ENCODE results near the gene TEPSIN.

The TEPSIN gene

DNA sequence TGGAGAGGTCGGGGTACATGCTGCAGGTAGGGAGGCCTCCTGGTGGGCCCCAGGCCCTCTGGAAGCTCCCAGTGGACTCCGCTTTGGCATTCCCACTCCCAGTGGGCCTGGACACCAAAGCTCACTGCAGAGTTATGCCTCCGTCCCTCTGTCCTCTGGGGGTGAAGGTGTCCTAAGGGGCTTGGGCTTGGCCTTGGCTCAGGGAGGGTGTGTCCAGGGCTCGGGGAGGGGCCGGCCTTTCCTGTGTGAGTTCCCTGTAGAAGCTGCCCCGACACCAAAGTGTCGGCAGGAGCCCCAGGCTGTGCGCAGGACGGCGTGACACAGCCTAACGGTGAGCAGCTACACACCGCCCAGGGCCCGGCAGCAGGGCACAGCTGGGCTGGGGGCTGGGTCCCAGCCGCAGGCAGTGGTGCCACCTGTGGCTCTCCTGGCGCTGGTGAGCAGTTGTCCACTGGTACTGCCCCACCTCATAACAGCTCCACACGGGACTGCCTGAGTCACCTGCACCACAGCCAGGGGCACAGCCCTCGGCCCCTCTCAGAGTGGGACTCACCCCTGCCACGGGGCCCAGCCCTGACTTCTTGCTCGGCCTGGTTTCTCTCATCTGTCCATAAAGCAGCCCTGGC lies 6.1 kb downstream of the TEPSIN start (continued):
- TF ChIP-seq, protein P1, sequence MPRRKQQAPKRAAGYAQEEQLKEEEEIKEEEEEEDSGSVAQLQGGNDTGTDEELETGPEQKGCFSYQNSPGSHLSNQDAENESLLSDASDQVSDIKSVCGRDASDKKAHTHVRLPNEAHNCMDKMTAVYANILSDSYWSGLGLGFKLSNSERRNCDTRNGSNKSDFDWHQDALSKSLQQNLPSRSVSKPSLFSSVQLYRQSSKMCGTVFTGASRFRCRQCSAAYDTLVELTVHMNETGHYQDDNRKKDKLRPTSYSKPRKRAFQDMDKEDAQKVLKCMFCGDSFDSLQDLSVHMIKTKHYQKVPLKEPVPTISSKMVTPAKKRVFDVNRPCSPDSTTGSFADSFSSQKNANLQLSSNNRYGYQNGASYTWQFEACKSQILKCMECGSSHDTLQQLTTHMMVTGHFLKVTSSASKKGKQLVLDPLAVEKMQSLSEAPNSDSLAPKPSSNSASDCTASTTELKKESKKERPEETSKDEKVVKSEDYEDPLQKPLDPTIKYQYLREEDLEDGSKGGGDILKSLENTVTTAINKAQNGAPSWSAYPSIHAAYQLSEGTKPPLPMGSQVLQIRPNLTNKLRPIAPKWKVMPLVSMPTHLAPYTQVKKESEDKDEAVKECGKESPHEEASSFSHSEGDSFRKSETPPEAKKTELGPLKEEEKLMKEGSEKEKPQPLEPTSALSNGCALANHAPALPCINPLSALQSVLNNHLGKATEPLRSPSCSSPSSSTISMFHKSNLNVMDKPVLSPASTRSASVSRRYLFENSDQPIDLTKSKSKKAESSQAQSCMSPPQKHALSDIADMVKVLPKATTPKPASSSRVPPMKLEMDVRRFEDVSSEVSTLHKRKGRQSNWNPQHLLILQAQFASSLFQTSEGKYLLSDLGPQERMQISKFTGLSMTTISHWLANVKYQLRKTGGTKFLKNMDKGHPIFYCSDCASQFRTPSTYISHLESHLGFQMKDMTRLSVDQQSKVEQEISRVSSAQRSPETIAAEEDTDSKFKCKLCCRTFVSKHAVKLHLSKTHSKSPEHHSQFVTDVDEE (CRISPR knock-in tag; IDR thresholded peaks at IDR 0.05), result no peak
- TF ChIP-seq, protein P2, sequence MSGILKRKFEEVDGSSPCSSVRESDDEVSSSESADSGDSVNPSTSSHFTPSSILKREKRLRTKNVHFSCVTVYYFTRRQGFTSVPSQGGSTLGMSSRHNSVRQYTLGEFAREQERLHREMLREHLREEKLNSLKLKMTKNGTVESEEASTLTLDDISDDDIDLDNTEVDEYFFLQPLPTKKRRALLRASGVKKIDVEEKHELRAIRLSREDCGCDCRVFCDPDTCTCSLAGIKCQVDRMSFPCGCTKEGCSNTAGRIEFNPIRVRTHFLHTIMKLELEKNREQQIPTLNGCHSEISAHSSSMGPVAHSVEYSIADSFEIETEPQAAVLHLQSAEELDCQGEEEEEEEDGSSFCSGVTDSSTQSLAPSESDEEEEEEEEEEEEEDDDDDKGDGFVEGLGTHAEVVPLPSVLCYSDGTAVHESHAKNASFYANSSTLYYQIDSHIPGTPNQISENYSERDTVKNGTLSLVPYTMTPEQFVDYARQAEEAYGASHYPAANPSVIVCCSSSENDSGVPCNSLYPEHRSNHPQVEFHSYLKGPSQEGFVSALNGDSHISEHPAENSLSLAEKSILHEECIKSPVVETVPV (CRISPR knock-in tag; IDR thresholded peaks at IDR 0.05), result no peak
- TF ChIP-seq ESRRG (CRISPR knock-in tag; IDR thresholded peaks at IDR 0.05) (no peak), CSDC2 (CRISPR knock-in tag; IDR thresholded peaks at IDR 0.05) (no peak)

DNA sequence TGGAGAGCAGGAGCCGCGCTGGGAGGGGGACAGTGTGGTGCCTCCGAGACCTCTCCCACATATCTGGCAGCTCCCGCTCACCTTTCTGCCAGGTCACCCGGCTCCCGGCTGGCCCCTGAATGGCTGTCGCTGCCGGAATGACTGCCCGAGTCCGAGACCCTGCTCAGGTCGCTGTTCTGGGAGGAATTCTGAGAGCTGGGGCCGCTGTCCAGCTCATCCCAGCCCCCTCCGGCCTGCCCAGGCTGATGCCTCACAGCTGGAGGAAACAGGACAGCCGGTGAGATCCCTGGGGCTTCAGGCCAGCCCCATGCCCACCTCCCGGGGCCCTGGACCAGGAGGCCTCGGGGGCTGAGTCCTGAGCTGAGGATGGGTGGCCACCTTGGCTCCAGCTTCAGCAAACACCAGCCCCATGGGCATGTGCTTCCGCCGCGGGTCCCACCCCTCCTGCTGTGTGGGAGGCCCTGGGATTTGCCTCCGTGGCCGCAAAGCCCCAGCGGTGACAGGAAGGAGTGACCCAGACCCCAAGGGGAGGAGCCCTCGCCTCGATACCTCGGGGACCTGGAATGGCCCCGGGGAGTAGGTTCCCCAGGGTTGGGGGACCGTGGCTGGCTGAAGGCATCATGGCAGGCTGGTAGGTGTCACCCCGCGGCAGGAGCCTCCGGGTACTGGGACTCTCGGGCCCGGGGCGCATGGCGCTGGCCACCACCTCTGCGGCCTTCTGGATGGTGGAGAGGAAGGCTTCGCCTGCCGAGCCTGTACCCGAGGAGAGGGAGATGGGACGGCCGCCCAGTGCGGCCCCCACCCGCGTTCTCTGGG lies 6.9 kb downstream of the TEPSIN start:
- ATAC-seq, result no peak
- TF ChIP-seq, protein P2 (CRISPR knock-in tag; IDR thresholded peaks at IDR 0.05), result no peak
- TF ChIP-seq ZFP3 (CRISPR knock-in tag; IDR thresholded peaks at IDR 0.05), result no peak
- TF ChIP-seq OSR1 (CRISPR knock-in tag; IDR thresholded peaks at IDR 0.05), result no peak
- TF ChIP-seq SNAI2 (CRISPR knock-in tag; IDR thresholded peaks at IDR 0.05), result no peak
- no peak for TF ChIP-seq RARB (CRISPR knock-in tag; IDR thresholded peaks at IDR 0.05)

DNA sequence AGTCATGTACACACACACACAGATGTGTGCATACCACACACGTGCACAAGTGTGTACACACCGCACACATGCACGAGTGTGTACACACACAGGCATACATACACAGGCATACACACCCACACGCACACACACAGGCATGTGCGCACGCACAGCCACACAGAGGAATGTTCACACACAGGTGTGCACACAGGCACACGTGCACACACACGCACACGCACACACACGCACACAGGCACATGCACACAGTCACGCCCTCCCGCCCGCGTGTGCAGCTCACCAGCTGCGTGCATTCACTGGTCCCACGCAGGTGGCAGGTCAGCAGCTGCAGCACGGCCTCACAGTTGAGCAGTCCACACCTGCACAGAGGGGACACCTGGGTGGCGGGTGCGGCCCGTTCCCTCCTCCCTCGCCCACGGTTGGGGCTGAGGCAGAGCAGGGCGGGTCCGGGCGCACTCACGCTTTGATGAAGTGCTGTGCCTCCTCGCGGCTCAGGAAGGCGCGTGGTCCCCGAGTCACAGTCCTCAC lies 7.7 kb downstream of the TEPSIN start:
- ATAC-seq, result no peak
- TF ChIP-seq ZNF8 (CRISPR knock-in tag; IDR thresholded peaks at IDR 0.05), result no peak

DNA sequence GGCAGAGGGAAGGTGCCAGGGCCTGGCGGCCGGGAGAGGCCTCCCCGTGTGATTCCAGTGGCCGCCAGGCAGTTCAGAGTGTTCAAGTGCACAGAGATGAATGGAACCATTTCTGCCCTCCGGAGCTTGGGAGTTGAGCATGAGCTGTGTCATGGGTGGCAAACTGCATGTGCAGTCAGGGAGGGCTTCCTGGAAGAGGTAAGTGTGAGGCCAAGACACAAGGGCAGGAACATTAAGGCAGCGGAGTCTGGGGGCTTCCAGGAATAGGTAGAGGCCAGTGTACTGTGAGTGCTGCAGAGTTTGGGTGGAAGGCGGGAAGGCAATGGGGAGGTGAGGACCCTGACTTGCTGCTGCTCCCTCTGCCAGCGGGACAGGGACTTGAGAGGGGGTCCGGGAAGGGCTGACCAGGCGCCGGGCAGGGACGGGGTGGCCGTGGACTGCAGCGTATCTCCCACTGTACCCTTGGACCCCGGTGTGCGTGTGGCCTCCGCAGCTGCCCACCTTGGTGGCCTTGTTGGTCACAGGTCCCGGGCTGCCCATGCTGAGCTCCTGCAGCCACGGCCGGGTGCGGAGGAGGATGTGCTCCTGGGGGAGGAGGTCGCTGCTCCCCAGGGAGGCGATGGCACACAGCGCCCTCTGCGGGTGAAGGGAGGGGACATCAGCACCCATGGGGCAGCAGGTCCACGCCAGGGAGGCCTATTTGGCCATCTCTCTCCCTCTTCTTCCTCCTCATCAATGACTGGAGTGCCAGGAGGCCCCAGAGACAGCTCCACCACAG lies 8.6 kb downstream of the TEPSIN start:
- no peak for TF ChIP-seq ESRRG (CRISPR knock-in tag; IDR thresholded peaks at IDR 0.05)
- TF ChIP-seq ZC3H10 (CRISPR knock-in tag; IDR thresholded peaks at IDR 0.05), result no peak
- TF ChIP-seq, protein P3, sequence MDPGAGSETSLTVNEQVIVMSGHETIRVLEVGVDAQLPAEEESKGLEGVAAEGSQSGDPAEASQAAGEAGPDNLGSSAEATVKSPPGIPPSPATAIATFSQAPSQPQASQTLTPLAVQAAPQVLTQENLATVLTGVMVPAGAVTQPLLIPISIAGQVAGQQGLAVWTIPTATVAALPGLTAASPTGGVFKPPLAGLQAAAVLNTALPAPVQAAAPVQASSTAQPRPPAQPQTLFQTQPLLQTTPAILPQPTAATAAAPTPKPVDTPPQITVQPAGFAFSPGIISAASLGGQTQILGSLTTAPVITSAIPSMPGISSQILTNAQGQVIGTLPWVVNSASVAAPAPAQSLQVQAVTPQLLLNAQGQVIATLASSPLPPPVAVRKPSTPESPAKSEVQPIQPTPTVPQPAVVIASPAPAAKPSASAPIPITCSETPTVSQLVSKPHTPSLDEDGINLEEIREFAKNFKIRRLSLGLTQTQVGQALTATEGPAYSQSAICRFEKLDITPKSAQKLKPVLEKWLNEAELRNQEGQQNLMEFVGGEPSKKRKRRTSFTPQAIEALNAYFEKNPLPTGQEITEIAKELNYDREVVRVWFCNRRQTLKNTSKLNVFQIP (CRISPR knock-in tag; IDR thresholded peaks at IDR 0.05; ENCODE audit: borderline replicate concordance, low read depth), result no peak
- no peak for TF ChIP-seq BACH2 (CRISPR knock-in tag; IDR thresholded peaks at IDR 0.05; ENCODE audit: borderline replicate concordance)
- no peak for TF ChIP-seq ZNF565 (CRISPR knock-in tag; conservative IDR thresholded peaks at IDR 0.05; ENCODE audit: low read depth)
- no peak for TF ChIP-seq ARNTL (CRISPR knock-in tag; IDR thresholded peaks at IDR 0.05; ENCODE audit: borderline replicate concordance, low read depth)
- TF ChIP-seq GLIS3 (CRISPR knock-in tag; IDR thresholded peaks at IDR 0.05), result no peak
- TF ChIP-seq, protein P4, sequence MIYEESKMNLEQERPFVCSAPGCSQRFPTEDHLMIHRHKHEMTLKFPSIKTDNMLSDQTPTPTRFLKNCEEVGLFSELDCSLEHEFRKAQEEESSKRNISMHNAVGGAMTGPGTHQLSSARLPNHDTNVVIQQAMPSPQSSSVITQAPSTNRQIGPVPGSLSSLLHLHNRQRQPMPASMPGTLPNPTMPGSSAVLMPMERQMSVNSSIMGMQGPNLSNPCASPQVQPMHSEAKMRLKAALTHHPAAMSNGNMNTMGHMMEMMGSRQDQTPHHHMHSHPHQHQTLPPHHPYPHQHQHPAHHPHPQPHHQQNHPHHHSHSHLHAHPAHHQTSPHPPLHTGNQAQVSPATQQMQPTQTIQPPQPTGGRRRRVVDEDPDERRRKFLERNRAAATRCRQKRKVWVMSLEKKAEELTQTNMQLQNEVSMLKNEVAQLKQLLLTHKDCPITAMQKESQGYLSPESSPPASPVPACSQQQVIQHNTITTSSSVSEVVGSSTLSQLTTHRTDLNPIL (CRISPR knock-in tag; IDR thresholded peaks at IDR 0.05; ENCODE audit: low read depth), result no peak
- no peak for TF ChIP-seq CSDC2 (CRISPR knock-in tag; IDR thresholded peaks at IDR 0.05)
- TF ChIP-seq OSR1 (CRISPR knock-in tag; IDR thresholded peaks at IDR 0.05), result no peak
- no peak for TF ChIP-seq ISL1 (CRISPR knock-in tag; IDR thresholded peaks at IDR 0.05)
- TF ChIP-seq TOX (CRISPR knock-in tag; IDR thresholded peaks at IDR 0.05; ENCODE audit: borderline replicate concordance), result no peak
- no peak for TF ChIP-seq RARB (CRISPR knock-in tag; IDR thresholded peaks at IDR 0.05)
- TF ChIP-seq TCF4 (CRISPR knock-in tag; IDR thresholded peaks at IDR 0.05; ENCODE audit: borderline replicate concordance), result no peak
- TF ChIP-seq ZNF70 (CRISPR knock-in tag; IDR thresholded peaks at IDR 0.05), result no peak
- peak; percentile 28; the same call in 2 of the 3 replicates for ATAC-seq

Data from SK-N-SH treated with all-trans-retinoic acid at 6 μM for 48 hours (cell line).